Hepatic stellate cell (primary cell): ENCODE measurements around the gene NKAP.
"Not testable (repeated sequence)": the region's sequence is repeated elsewhere in the genome, so short reads cannot be mapped to it uniquely, and the experiment has no call there.

Experiments
- DNase-seq: peaks from one replicate; pipeline ENCODE4 v3.0.0; 2011; ENCODE audit warnings: low spot score

Gene NKAP

DNA sequence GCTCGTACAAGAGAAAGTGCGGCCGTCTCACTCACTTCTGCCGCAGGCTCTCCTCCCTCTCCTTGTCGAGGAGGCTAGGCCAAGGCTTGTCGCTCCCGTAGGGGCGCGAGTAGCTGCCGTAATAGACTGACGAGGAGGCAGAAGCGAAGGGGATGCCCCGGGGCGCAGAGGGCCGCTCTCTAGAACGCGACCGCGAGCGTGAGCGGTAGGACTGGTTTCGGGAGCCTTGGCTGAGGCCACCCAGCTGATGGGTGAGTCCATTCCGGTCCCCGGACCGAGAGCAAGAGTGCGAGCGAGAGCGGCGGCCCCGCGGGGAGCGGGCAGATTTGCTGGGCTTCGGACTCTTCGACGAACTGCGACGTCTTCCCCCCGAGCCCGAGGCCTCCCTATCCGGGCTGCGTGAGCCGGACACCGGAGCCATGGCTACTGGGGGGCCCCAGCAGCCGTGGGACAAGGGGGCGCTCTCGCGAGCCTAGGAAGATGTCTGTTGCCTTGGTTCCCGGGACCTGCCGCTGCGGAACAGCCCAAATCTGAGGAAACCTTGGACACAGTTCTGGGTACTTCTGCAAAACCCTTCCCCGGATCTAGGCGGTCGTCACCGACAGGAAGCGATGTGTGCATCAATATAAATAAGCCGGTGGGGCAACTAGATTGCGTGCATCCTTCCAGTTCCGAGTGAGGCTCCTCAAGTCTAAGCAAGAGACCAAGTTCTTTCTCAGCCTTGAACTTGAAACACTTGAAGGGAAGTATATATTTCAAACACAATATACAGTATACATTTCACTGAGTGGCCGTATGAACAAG lies at the start of gene NKAP:
Gene NKAP (minus strand): TSS at position 567 of the 804 bp plus-strand sequence. CDS start 146 bp downstream, at position 421.
- DNase-seq = peak; percentile 78

DNA sequence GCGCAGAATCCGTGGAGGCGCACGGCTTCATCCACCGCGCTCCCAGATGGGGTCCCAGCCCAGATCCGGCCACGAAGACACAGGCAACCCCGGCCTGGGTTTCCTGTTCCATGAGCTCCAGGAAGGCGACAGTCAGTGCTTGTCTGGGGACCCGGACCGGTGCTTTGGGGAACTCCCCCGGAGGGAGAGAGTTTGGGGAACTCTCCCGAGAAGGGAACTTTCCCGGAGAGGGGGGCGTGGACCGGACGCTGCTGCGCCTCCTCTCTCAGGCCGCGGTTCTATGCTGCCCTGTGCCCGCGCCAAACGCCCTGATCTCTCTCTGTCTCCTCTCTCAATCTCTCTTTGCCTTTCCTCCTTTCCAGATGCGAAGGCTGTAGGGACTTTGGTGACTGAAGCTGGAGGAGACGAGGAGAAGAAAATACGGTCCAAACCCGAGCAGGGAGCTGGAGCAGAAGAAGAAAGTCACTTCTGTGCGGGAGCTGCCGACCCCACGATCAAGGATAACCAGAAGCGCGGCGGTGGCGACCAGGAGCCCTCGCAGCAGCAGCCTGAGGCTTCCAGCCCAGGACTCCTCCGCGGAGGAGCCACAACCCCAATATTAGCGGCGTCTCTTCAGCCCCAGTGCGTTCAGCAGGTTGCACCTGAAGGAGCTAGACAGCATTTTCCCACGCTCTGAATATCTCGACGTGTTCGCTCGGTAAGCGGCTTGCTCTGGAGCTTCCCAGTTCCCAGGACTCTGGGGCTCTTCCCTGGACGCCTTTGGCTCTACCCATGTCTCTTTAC lies 47.6 kb upstream of the NKAP start:
- DNase-seq = no peak

DNA sequence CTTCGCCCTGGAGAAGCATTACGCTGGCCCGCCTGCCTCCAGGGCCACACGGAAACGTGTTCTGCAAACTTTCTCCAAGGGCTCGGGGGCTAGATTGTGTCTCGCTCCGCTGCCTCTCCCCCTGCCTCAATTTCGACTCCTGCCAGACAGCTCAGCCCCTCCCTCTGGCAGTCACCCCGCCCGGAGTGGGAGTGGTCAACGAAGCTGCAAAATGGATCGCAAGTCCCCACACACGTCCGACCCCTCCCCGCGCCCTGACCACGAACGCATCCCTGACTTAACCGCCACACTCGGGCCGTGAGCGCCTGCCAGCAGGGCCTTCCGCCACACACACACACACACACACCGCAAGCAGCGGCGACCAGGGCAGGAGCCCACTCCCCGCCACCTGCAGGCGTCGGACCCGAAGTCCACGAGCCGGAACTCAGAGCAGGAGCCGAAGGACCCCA lies 47.0 kb upstream of the NKAP start:
- DNase-seq = no peak

DNA sequence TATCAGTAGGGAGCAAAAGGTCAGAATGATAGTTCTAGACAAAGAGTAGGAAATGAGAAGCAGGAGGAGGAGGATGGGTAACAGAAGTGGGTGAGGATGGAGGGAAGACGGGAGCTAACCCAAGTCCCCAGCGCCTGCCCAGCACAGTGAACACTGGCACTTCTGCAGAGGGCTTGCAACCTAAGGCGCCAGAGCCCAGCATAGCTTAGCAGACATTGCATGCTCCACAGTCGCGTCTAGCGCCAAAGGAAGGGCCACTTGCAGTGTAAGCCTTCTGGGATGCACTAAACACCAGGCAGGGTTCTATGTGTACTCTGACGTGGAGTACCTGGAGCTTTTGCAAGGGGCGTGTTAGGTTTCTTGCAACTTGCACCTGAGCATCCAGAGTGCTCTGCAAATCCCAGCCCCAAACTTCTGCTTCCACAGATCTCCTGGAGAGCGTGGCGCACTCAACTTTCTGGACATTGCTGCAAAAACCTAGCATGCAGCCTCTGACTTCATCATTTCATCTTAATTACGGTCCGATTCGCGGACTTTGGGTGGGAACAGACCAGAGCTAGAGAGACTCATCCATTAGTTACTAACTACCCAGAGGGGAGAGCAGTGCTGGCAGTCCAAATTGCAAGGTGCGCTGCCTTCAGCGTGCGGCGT lies 46.5 kb upstream of the NKAP start:
- DNase-seq = no peak

DNA sequence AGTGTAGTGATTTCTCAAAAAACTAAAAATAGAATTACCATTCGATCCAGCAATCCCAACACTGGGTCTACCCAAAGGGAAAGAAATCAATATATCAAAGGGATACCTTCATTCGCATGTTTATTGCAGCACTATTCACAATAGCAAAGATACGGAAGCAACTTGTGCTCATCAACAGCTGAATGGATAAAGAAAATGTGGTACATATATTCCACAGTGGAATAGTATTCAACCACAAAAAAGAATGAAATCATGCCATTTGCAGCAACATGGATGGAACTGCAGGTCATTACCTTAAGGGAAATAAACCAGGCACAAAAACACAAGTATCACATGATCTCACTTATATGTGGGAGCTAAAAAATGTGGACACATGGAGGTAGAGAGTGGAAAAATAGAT lies 42.7 kb upstream of the NKAP start:
- DNase-seq = no peak

DNA sequence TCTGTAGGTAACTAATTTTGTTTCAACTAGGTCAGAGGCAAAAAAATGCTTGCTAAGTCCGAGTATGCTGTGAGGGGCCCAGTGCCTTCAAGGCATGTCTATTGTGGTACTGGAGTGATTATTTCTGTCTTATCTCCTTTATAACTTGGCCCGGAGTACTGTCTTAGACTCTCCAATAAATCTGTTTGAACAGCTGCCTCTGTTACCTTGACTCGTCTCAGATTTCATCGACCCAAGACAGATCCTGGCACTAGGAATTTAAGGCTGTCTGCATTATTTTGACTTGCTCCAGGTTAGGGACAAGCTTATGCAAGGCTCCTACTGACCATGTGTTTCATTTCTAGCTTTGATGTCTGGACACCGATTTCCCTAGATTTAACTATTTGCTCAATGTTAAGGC lies 41.1 kb upstream of the NKAP start:
- DNase-seq = no peak

DNA sequence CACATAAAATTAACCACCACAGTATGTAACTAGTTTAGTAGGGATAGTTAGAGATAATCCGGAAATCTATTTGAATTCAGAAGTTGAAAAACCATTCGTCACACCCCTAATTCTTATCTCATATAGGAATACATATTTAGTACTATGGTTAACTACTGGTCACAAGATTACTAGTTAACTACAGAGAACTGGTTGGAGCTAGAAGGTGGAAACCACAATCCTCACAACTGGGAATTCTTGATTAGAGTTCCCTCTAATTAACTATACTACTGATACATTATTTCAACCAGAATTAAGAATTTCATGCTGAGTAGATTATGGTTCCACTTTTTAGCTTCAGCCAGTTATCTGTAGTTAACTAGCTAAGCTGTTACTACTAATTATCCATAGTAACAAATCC lies 39.9 kb upstream of the NKAP start:
- DNase-seq = no peak

DNA sequence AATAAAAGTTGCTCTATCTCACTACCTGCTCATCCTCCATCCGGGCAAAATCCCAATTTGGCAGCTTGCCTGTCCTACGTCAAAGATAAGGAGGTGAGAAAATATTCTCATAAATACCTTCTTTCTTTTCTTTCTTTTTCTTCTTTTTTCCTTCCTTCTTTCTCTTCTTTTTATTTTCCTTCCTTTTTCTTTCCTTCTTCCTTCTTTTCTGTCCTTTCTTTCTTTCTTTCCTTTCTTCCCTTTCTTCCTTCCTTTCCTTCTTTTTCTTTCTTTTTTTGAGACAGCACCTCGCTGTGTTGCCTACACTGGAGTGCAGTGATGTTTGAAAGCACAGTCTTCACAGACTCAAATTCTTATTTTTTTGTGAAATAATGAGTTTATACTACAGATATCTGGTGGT lies 38.6 kb upstream of the NKAP start:
- no peak for DNase-seq

DNA sequence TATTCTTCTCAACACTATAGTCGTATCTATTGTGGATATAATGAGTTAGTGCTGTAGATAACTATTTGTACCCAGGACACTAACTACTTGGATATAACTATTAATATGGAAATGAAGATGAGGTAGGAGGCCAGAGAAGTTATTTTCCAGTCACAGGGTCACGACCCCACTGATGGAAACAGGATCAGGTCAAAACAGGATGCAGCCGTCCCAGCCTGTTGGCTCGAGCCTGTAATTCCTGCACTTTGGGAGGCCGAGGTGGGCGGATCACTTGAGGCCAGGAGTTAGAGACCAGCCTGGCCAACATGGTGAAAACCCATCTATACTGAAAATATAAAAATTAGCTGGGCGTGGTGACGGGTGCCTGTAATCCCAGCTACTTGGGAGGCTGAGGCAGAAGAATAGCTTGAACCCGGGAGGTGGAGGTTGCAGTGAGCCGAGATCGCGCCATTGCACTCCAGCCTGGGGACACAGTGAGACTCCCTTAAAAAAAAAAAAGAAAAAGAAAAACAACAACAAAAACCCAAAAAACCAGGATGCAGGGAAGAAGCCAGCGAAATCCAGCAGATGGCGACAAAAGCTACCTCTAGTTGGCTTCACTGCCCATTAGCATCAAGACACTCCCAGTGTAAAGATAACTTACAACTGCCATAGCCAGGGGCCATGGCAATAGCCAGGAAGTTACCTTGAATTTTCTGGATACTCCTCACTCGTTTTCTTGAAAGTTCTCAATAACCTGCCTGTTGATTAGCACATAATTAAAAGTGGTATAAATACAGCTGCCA lies 37.9 kb upstream of the NKAP start:
- DNase-seq = peak; percentile 21

DNA sequence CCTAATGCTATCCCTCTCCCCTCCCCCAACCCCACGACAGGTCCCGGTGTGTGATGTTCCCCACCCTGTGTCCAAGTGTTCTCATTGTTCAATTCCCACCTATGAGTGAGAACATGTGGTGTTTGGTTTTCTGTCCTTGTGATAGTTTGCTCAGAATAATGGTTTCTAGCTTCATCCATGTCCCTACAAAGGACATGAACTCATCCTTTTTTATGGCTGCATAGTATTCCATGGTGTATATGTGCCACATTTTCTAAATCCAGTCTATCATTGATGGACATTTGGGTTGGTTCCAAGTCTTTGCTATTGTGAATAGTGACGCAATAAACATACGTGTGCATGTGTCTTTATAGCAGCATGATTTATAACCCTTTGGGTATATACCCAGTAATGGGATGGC lies 33.6 kb upstream of the NKAP start:
- not testable (repeated sequence) for DNase-seq

DNA sequence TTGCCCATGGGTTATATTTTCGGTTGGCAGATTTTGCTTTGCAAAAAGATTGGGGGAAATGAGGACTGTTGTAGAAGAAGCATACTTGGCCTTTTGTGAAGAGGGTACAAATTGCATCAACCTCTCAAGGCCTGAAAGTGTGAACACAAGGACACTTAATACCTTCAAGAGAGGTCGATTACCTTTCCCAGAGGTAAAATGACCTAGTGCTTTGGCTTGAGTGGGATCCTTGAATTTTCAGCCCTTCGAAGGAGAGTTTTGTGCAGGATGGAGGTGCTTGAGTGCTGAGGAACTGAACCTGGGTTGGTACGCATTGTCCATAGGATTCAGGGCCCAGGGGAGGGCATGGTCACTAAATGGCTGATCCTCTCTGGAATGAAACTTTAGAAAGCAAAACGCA lies 27.6 kb upstream of the NKAP start:
- DNase-seq = no peak

DNA sequence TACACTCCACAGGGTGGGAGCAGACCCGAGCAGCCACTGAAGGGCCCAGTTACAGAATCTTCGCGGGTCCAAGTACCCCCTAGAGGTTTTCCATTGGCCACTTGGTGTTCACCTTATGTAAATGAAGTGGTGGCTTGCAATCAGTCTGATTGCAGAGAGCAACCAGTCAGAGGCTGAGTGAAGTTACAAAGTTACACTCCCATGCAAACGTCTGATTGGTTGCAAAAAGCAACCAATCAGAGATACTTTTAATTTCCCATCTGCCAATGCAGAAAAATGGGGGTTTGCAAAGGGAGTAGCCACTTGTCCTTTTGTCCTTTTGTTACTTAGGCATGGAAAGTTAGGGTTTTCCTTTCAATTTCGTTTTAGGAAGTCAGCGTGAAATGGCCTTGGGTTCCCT lies 27.0 kb upstream of the NKAP start:
- DNase-seq = no peak

DNA sequence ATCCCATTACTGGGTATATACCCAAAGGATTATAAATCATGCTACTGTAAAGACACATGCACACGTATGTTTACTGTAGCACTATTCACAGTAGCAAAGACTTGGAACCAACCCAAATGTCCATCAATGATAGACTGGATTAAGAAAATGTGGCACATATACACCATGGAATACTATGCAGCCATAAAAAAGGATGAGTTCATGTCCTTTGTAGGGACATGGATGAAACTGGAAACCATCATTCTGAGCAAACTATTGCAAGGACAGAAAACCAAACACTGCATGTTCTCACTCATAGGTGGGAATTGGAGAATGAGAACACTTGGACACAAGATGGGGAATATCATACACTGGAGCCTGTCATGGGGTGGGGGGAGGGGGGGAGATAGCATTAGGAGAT lies 23.3 kb upstream of the NKAP start:
- DNase-seq = not testable (repeated sequence)

DNA sequence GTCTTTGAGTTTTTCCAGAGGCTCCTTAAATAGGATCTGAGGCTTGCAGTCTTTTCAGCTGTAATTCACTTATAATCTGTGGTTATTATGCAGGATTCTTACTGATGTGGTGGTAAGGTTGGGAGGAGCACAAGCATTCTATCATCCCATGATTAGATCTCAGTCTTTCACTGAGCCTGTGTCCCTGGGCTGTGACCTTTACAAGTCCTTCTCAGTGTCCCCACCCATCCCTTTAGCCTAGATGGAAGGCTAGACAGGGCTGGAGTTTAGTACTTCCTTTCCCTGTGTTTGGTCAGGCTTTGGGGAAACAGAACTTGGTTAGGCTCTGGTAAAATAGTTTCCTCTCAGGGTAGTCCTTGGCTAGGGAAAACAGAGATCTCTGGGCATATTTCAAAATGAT lies 17.1 kb upstream of the NKAP start:
- DNase-seq = no peak

DNA sequence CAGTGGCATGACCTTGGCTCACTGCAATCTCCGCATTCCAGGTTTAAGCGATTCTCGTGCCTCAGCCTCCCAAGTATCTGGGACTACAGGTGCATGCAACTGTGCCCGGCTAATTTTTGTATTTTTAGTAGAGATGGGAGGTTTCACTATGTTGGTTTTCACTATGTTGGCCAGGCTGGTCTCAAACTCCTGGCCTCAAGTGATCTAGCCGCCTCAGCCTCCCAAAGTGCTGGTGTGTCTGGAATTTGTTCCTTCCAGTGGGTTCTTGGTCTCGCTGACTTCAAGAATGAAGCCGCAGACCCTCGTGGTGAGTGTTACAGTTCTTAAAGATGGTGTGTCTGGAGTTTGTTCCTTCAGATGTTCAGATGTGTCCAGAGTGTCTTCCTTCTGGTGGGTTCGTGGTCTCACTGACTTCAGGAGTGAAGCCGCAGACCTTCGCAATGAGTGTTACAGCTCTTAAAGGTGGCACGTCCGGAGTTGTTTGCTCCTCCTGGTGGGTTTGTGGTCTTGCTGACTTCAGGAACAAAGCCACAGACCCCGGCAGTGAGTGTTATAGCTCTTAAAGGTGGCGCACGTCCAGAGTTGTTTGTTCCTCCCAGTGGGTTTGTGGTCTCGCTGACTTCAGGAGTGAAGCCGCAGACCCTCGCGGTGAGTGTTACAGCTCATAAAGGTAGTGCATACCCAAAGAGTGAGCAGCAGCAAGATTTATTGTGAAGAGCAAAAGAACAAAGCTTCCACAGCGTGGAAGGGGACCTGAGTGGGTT lies 12.4 kb upstream of the NKAP start:
- not testable (repeated sequence) for DNase-seq

DNA sequence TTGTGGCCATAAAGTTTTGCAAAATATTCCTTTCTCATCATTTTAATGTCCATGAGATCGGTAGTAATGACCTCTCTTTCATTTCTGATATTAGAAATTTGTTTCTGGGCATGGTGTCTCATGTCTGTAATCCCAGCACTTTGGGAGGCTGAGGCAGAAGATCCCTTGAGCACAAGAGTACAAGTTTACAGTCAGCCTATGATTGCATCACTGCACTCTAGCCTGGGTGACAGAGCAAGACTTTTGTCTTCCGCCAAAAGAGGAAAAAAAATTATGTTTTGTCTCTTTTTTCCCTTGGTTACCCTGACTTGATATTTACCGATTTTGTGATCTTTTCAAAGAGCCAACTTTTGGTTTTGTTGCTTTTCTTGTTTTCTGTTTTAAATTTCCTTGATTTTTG lies 10.8 kb upstream of the NKAP start:
- no peak for DNase-seq

DNA sequence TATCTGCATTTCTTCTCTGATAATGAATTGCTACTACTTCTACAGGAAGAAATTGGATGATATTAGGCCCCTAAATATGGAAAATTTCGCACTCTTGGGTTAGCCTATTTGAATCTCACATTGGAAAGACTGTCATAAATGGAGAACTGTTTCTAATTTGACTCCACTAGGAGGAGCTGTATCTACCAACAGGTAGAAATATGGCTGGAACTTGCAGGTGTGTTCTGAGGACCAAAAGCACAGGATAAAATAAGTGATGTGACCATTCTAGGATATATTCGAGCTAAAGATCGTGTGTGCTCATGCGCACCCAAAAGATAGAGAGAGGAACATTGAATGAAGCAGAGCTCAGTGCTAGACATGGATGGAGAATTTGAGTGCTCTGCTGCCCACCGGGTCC lies 4.8 kb upstream of the NKAP start:
- DNase-seq = no peak

DNA sequence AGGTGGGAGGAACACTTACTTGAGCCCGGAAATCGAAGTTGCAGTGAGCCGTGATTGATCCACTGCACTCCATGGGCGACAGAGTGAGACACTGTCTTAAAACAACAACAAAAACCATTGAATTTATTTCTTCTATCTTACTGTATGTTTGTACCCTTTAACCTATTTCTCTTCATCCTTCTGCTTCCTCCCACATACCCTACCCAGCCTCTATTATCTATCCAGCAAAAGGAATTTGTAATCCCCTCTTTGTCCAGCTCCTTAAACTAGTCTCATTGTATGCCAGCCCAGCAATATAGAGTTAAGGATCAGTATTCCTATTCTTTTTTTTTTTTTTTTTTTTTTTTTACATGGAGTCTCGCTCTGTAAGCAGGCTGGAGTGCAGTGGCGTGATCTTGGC lies 1.9 kb upstream of the NKAP start:
- no peak for DNase-seq

DNA sequence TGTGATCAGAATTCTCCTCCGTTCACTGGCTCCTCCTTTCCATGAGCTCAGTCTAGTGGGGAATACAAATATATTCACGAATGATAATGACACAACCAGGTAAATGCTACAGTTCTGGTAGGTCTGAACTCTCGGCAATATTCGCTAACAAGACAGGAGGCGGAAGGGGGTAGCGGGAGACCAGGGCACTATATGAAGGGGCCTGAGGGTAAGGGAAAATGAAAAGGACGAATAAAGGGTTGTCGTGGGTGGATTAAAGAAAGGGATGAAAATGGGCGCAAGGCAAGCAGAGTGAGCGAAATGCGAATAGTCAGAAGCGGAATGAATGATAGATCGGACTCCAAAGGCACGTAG lies 743 bp downstream of the NKAP start:
- peak; percentile 5 for DNase-seq

DNA sequence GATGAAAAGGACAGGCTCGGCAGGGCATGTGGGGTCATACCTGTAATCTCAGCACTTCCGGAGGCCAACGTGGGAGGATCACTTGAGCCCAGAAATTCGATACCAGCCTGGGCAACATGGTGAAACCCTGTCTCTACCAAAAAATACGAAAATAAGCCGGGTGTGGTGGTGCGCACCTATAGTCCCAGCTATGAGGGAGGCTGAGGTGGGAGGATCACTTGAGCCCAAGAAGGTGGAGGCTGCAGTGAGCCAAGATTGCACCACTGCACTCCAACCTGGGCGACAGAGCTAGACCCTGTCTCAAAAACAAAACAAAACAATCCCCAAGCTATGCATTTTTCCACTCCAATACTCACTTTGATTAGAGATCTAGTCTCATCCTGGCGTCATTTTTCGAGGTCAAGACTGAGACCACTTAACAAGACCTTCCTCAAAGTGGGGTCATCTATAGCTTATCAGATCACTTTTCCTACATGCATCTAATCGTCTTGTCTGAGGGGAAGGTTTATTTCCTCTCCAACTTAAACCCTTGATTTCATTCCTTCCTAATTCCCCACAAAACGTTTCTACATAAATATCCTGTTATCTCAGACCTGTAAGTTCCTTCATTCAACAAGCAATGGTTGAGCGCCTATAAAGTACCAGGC lies 1.3 kb downstream of the NKAP start:
- DNase-seq = no peak

DNA sequence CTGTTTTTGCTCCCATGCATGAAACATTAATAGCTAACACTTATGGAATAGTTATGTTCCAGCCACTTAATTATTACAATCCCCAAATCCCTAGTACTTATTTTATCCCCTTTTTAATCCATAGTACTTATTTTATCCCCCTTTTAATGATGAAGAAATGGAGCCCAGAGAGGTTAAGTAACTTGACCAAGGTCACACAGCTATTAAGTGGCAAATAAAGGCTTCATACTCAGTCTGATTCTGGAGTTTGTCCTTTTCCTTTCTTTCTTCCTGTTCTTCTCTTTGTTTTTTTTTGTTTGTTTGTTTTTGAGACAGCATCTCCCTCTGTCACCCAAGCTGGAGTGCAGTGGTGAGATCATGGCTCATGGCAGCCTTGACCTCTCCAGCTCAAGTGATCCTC lies 2.2 kb downstream of the NKAP start:
- no peak for DNase-seq
